Right lobe of liver (tissue), 6 donors: Measurements from ENCODE around the gene ANKRD34C. TPM values are rescaled to one million over a fixed set of nuclear protein-coding genes. Genes with fewer than 3 reads are reported as not detected.

Source experiments
- ATAC-seq, 4 donors: fragments of 200-7000 bp; cut with Tn5 transposase; one replicate each; pipeline ENCODE4 v1.9.1; 2020; ENCODE audit warnings: mild to moderate bottlenecking in 4 of 4, moderate library complexity in 4 of 4
- DNase-seq, 3 donors: peaks; one replicate each; pipeline ENCODE4 v3.0.0-alpha.2; 2020
- H3K27ac ChIP-seq, 3 donors: fragments of 200-600 bp; one replicate each; pipeline ENCODE4 v1.8.0; 2022
- H3K27me3 ChIP-seq, 2 donors: fragments of 200-600 bp; one replicate each; pipeline ENCODE4 v1.8.0; 2022
- H3K36me3 ChIP-seq, 4 donors: fragments of 200-600 bp; sonication (generic) in 1 of 4; one replicate each; pipeline versions ENCODE4 v1.5.1 to v1.8.0; 2017 to 2022; ENCODE audit warnings: control low read depth in 1 of 4
- H3K4me1 ChIP-seq, 4 donors: fragments of 200-600 bp; sonication (generic) in 1 of 4; one replicate each; pipeline versions ENCODE4 v1.5.1 to v1.8.0; 2017 to 2022; ENCODE audit warnings: control low read depth in 1 of 4
- H3K4me3 ChIP-seq, 3 donors: fragments of 200-600 bp; one replicate each; pipeline ENCODE4 v1.8.0; 2022
- H3K9me3 ChIP-seq, 4 donors: fragments of 200-600 bp; sonication (generic) in 1 of 4; one replicate each; pipeline versions ENCODE4 v1.5.1 to v1.8.0; 2017 to 2022; ENCODE audit warnings: control low read depth in 1 of 4
- POLR2A ChIP-seq: fragments of 450-650 bp; IDR thresholded peaks from one replicate; pipeline ENCODE4 v1.6.1; 2017; ENCODE audit warnings: antibody characterized with exemption, mild to moderate bottlenecking
- WGBS: methylation state at CpG from one replicate; pipeline ENCODE4 v1.1.6; 2018; ENCODE audit warnings: low coverage, low lambda C conversion rate; ENCODE audit not compliant: insufficient coverage; ENCODE audit errors: missing lambda C conversion rate; 5-methylcytosine and 5-hydroxymethylcytosine counted together
- intact Hi-C, 2 donors: fragments of 100-400 bp; cut with DNase I; formaldehyde crosslinking; loops; one replicate each; pipeline versions ENCODE4 v1.11.2 to v1.14.1; 2022
- total RNA-seq, 6 experiments: library from RNA; depleted of rRNA in 2 of 6; stranded (reverse); fragments of >200 nt in 2 of 6; fragmentation: NEBNext Ultra II Directional in 3 of 6; extraction: Animal tissue kit (Norgen Biotek cat#: 25700) in 3 of 6; gene quantifications; one replicate each; pipeline versions ENCODE4 v1.1.0 to v1.2.4, GENCODE V29; 2016 to 2023
- TF ChIP-seq, protein P1 (sequence below), 4 donors: fragments of 200-600 bp in 3 of 4; fragments of 450-650 bp in 1 of 4; IDR thresholded peaks; one replicate each; pipeline versions ENCODE4 v1.5.1 to v1.8.0; 2016 to 2022; ENCODE audit warnings: antibody characterized with exemption in 4 of 4, mild to moderate bottlenecking in 2 of 4
- donor health status: DM: no; HTN: yes; CAD: no.
- donor health status: DM: no; HTN: no; CAD: no.
- donor health status: DM: no; HTN: no; CAD: no.
- donor health status: DM: no; HTN: yes; CAD: no.
- donor health status: DM: no; HTN: yes; CAD: no.

The ANKRD34C gene
- total RNA-seq, 6 experiments from 2014 or later = not detected

DNA sequence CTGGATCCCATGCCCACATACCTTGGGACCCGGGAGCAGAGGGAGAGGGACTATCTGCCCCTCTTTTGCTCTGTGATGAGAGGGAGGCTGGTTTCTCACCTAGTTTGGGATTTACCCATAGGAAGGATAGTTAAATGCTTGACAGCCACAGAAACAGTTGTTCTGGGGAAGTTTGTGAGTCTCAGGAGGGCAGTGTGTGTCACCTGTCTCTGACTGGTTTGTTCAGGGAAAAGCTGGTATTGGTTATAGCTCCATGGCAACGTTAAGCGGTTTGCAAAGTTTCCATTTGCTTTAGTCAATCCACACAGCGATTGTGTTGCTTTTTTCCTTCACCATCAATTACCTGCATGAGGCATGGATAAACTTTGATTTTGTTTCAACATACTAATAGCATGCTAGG, 24.7 kb downstream of the ANKRD34C start:
- Histone ChIP-seq H3K27me3 (peaks cover 0 to 6% of the 10 kb centered on the region in 2 donors), H3K36me3 (no peaks in the 10 kb centered on the region), H3K9me3 (no peaks in the 10 kb centered on the region), H3K27ac (no peak overlapping the region), H3K4me1 (no peaks in the 10 kb centered on the region), H3K4me3 (no peak overlapping the region)
- DNase-seq = no peak
- TF ChIP-seq, protein P1, sequence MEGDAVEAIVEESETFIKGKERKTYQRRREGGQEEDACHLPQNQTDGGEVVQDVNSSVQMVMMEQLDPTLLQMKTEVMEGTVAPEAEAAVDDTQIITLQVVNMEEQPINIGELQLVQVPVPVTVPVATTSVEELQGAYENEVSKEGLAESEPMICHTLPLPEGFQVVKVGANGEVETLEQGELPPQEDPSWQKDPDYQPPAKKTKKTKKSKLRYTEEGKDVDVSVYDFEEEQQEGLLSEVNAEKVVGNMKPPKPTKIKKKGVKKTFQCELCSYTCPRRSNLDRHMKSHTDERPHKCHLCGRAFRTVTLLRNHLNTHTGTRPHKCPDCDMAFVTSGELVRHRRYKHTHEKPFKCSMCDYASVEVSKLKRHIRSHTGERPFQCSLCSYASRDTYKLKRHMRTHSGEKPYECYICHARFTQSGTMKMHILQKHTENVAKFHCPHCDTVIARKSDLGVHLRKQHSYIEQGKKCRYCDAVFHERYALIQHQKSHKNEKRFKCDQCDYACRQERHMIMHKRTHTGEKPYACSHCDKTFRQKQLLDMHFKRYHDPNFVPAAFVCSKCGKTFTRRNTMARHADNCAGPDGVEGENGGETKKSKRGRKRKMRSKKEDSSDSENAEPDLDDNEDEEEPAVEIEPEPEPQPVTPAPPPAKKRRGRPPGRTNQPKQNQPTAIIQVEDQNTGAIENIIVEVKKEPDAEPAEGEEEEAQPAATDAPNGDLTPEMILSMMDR (IDR thresholded peaks at IDR 0.05) = no peak
- TF ChIP-seq POLR2A = no peak
- no peak for ATAC-seq
- intact Hi-C loops = no loop called here
- WGBS = 45% methylated on average over 4 of the region's 4 CpGs

DNA sequence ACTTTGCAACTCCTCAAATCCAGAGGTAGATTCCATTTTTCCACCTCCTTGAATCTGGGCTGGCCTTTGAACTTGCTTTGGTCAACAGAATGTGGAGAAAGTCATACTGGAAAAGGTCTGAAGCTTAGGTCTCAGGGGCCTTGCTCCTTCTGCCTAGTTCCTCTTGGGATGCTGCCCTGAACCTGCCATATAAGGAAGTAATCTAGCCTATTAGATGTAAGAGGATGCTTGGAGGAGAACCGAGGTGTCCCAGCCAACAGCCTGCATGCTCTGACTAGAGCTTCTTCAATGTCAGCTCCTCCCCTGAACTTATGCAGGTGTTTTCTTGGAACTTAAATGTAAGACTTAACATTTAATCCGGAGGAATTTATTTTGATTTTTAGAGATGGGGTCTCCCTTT, 26.4 kb downstream of the ANKRD34C start:
- TF ChIP-seq, protein P1 (IDR thresholded peaks at IDR 0.05) = no peak
- TF ChIP-seq POLR2A = no peak
- Histone ChIP-seq H3K9me3 (no peaks in the 10 kb centered on the region), H3K4me3 (no peak overlapping the region), H3K27me3 (peaks cover 0 to 6% of the 10 kb centered on the region in 2 donors), H3K4me1 (no peaks in the 10 kb centered on the region), H3K36me3 (no peaks in the 10 kb centered on the region), H3K27ac (no peak overlapping the region)
- intact Hi-C loops = no loop called here
- 44% methylated on average over 2 of the region's 2 CpGs for WGBS
- no peak for ATAC-seq
- DNase-seq = no peak

DNA sequence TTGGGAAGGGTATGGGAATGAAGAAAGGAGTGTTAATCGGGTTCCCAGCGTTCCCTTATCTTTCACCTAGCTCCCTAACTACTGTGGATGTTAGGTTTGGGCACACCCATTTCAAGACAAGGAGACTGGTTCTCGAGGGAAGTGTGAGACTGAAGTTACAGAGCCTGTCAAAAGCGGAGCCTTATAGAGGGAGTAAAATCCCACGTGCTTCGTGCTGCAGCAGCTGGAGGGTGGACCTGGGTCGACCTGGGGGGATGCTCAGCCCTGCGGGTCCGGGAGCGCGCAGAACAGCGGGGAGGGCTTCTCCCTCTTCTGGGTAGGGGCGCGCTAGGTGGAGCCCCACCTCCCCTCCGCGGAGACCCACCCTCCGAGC, 28.1 kb downstream of the ANKRD34C start:
- DNase-seq = no peak
- intact Hi-C loops = no loop called here
- no peak for TF ChIP-seq POLR2A
- TF ChIP-seq, protein P1 (IDR thresholded peaks at IDR 0.05) = no peak
- Histone ChIP-seq H3K36me3 (peaks cover 0 to 16% (median 2%) of the 10 kb centered on the region in 4 donors), H3K9me3 (no peaks in the 10 kb centered on the region), H3K27ac (no peak overlapping the region), H3K27me3 (peaks cover 0 to 6% of the 10 kb centered on the region in 2 donors), H3K4me1 (no peaks in the 10 kb centered on the region), H3K4me3 (peak overlapping the region; percentile 49 to 78 (median 64))
- peak in 1 of 4 donors; percentile 23 for ATAC-seq
- 4% methylated on average over 8 of the region's 17 CpGs for WGBS

DNA sequence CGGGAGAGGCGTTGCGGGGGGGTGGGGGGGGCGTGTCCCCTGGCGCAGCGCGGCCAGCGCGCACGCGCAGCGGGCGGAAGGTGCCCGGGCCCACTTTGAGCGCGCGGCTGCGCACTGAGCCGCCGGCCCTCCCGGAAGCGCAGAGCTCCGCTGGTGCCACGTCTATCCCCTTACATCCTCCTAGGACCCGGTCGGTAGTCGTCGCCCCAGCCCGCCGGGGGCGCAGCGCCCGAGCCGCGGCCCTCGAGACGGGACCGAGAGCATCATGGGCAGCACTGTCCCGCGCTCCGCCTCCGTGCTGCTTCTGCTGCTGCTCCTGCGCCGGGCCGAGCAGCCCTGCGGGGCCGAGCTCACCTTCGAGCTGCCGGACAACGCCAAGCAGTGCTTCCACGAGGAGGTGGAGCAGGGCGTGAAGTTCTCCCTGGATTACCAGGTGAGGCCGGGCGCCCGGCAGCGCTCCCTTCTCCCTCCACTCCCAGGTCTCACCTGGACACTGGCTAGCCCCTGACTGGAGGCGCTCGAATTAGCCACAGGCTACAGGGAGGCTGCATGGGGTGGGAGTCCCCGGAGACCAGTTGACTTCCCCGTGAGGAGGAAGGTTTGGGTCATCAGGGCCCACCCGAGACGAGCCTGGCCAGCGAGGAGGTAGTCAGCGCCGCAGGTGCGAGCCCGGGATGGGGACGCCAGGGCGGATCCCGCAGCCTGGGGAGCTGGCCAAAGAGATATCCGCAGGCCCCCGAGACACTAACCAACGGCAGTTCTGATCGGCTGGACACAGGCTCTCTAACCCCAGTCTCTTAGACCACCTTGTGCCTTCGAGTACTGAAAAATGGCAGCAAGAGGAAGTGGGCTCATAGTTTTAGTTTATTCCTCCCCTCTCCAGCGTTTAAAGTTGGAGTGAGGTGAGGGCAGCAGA, 28.7 kb downstream of the ANKRD34C start, which contains the start of gene TMED3:
TSS of gene TMED3 (plus strand) at position 128 of the 916 bp plus-strand sequence. CDS start at position 266, 138 bp downstream.
- ATAC-seq = peak; percentile 89 to 97 (median 93)
- intact Hi-C loops = no loop called here
- Histone ChIP-seq H3K4me1 (no peaks in the 10 kb centered on the region), H3K9me3 (no peaks in the 10 kb centered on the region), H3K27me3 (peaks cover 0 to 6% of the 10 kb centered on the region in 2 donors), H3K27ac (no peak within 1 kb of the TSS), H3K4me3 (peak within 1 kb of the TSS; percentile 49 to 78 (median 64)), H3K36me3 (peaks cover 0 to 22% (median 2%) of the 10 kb centered on the region in 4 donors)
- TF ChIP-seq, protein P1 (IDR thresholded peaks at IDR 0.05) = peak in 1 of 4 donors; percentile 21
- no peak for TF ChIP-seq POLR2A
- DNase-seq = peak; percentile 62 to 77 (median 67)
- 0% methylated on average over 4 of the region's 76 CpGs for WGBS
